Gastrocnemius medialis (tissue), 4 donors: ENCODE data around the gene HERC4. TPM values are rescaled to one million over a fixed set of nuclear protein-coding genes. Genes with fewer than 3 reads are reported as not detected.

Source experiments
- ATAC-seq, 2 donors: fragments of 150-250 bp; one replicate each; pipeline ENCODE4 v1.9.1; 2016
- DNase-seq, 2 donors: peaks; one replicate each; pipeline ENCODE4 v3.0.0-alpha.2; 2019
- H3K27ac ChIP-seq, 4 donors: fragments of 200-600 bp; sonication (generic); 1 replicate in 1 of 4; 2 replicates in 3 of 4; pipeline ENCODE4 v1.5.1; 2016 to 2018; ENCODE audit warnings: mild to moderate bottlenecking in 2 of 4, moderate library complexity in 1 of 4
- H3K27me3 ChIP-seq, 3 donors: fragments of 200-600 bp; sonication (generic) in 2 of 3; 1 replicate in 1 of 3; 2 replicates in 2 of 3; pipeline versions ENCODE4 v1.5.1 to v1.6.0; 2016 to 2019; ENCODE audit warnings: mild to moderate bottlenecking in 1 of 3, moderate library complexity in 1 of 3
- H3K36me3 ChIP-seq, 2 donors: fragments of 200-600 bp; sonication (generic) in 1 of 2; one replicate each; pipeline ENCODE4 v1.5.1; 2017 to 2018
- H3K4me1 ChIP-seq, 2 donors: fragments of 200-600 bp; sonication (generic) in 1 of 2; one replicate each; pipeline ENCODE4 v1.5.1; 2016 to 2017; ENCODE audit warnings: mild to moderate bottlenecking in 2 of 2
- H3K4me3 ChIP-seq, 4 donors: fragments of 200-600 bp; sonication (generic) in 3 of 4; 1 replicate in 1 of 4; 2 replicates in 3 of 4; pipeline ENCODE4 v1.5.1; 2016 to 2019; ENCODE audit warnings: mild to moderate bottlenecking in 2 of 4
- H3K9me3 ChIP-seq, 3 donors: fragments of 200-600 bp; sonication (generic) in 2 of 3; 1 replicate in 1 of 3; 2 replicates in 2 of 3; pipeline ENCODE4 v1.5.1; 2016 to 2019
- CTCF ChIP-seq, 5 experiments: fragments of 450-650 bp in 3 of 5; fragments of 200-600 bp in 2 of 5; sonication (generic) in 2 of 5; IDR thresholded peaks in 4 of 5; conservative IDR thresholded peaks in 1 of 5; 1 replicate in 4 of 5; 2 replicates in 1 of 5; pipeline ENCODE4 v1.5.1; 2016 to 2019; ENCODE audit warnings: antibody characterized with exemption in 5 of 5, mild to moderate bottlenecking in 3 of 5, moderate library complexity in 3 of 5
- POLR2A ChIP-seq, 2 donors: fragments of 450-650 bp; IDR thresholded peaks; one replicate each; pipeline ENCODE4 v1.6.1; 2017; ENCODE audit warnings: antibody characterized with exemption in 2 of 2, mild to moderate bottlenecking in 2 of 2, moderate library complexity in 2 of 2
- in situ Hi-C, 4 donors: fragments of 200-750 bp; cut with MboI; loops; one replicate each; pipeline versions ENCODE4 v1.15.0 to v1.8.0; 2017; ENCODE audit warnings: low sequenced_read_pairs in 4 of 4
- intact Hi-C: fragments of 100-400 bp; cut with DNase I; formaldehyde crosslinking; loops from one replicate; pipeline ENCODE4 v1.15.1; 2023; ENCODE audit warnings: low total_unique reads
- total RNA-seq, 4 donors: library from RNA; depleted of rRNA; stranded (reverse); fragments of >200 nt; gene quantifications; one replicate each; pipeline versions ENCODE4 v1.1.0 to v1.2.3, GENCODE V29; 2016

Gene HERC4
- total RNA-seq, 4 donors from 2014 or later = 12.8 to 25.2 (median 13.1) TPM

- in situ Hi-C loops (loop anchor here in 1 of 4 donors (10.0 kb wide), 1 partner anchor 52 kb away; no protein-coding TSS in a partner anchor), intact Hi-C loops (no loop called here)
- ATAC-seq = no peak
- Histone ChIP-seq H3K4me1 (peaks cover 21 to 27% of the 10 kb centered on the region in 2 donors), H3K36me3 (no peaks in the 10 kb centered on the region), H3K27ac (peak overlapping the region; percentile 83 to 93 (median 90)), H3K4me3 (no peak overlapping the region), H3K27me3 (no peaks in the 10 kb centered on the region), H3K9me3 (no peaks in the 10 kb centered on the region)
- no peak for TF ChIP-seq POLR2A (IDR thresholded peaks at IDR 0.05)
- no peak for TF ChIP-seq CTCF (IDR thresholded peaks at IDR 0.05 in 4 of 5, conservative IDR thresholded peaks at IDR 0.05 in 1 of 5)
- DNase-seq = no peak
Observed at GRCh38 chr10:68092512-68092911, 17.4 kb upstream of the HERC4 start.

- intact Hi-C loops = no loop called here
- no peak for ATAC-seq
- peak overlapping the region; percentile 83 to 94 (median 90) for H3K27ac ChIP-seq
Observed at GRCh38 chr10:68090586-68090985, 15.5 kb upstream of the HERC4 start.

GRCh38 chr10:68088740-68089139, 13.7 kb upstream of the HERC4 start:
- Histone ChIP-seq H3K36me3 (no peaks in the 10 kb centered on the region), H3K27me3 (no peaks in the 10 kb centered on the region), H3K9me3 (no peaks in the 10 kb centered on the region), H3K4me3 (peak overlapping the region in 2 of 4 donors; percentile 51 to 54), H3K27ac (peak overlapping the region; percentile 83 to 94 (median 90)), H3K4me1 (peaks cover 22 to 41% of the 10 kb centered on the region in 2 donors)
- DNase-seq (no peak), ATAC-seq (no peak)
- intact Hi-C loops = no loop called here
- TF ChIP-seq POLR2A (IDR thresholded peaks at IDR 0.05) = no peak
- no peak for TF ChIP-seq CTCF (IDR thresholded peaks at IDR 0.05 in 4 of 5, conservative IDR thresholded peaks at IDR 0.05 in 1 of 5)
- in situ Hi-C loops = loop anchor here in 2 of 4 donors (5.0 kb wide), 2 partner anchors 59 to 64 kb away; no protein-coding TSS in a partner anchor

More at GRCh38 chr10:68090586-68090985, 15.5 kb upstream of the HERC4 start:
- DNase-seq = no peak
- H3K4me3 ChIP-seq = no peak overlapping the region
- no peaks in the 10 kb centered on the region for H3K27me3 ChIP-seq
- H3K4me1 ChIP-seq = peaks cover 20 to 31% of the 10 kb centered on the region in 2 donors
- in situ Hi-C loops = loop anchor here in 1 of 4 donors (10.0 kb wide), 1 partner anchor 54 kb away; no protein-coding TSS in a partner anchor
- no peak for TF ChIP-seq POLR2A (IDR thresholded peaks at IDR 0.05)
- TF ChIP-seq CTCF (IDR thresholded peaks at IDR 0.05 in 4 of 5, conservative IDR thresholded peaks at IDR 0.05 in 1 of 5) = no peak
- no peaks in the 10 kb centered on the region for H3K36me3 ChIP-seq
- no peaks in the 10 kb centered on the region for H3K9me3 ChIP-seq

GRCh38 chr10:68087685-68088401, 12.8 kb upstream of the HERC4 start:
- Histone ChIP-seq H3K36me3 (no peaks in the 10 kb centered on the region), H3K27me3 (no peaks in the 10 kb centered on the region), H3K27ac (peak overlapping the region; percentile 83 to 94 (median 90)), H3K4me3 (peak overlapping the region; percentile 28 to 54 (median 42)), H3K4me1 (peaks cover 30 to 50% of the 10 kb centered on the region in 2 donors), H3K9me3 (no peaks in the 10 kb centered on the region)
- intact Hi-C loops = no loop called here
- in situ Hi-C loops = loop anchor here in 2 of 4 donors (5.0 kb wide), 2 partner anchors 59 to 64 kb away; no protein-coding TSS in a partner anchor
- TF ChIP-seq CTCF (IDR thresholded peaks at IDR 0.05 in 4 of 5, conservative IDR thresholded peaks at IDR 0.05 in 1 of 5) = no peak
- TF ChIP-seq POLR2A (IDR thresholded peaks at IDR 0.05) = peak; percentile 50 to 84
- peak; percentile 79 to 84 for DNase-seq
- peak; percentile 97 for ATAC-seq
